Vagina (tissue), 2 donors: Measurements from ENCODE around the gene GABRE. TPM values are rescaled to one million over a fixed set of nuclear protein-coding genes. Genes with fewer than 3 reads are reported as not detected.
A peak's percentile ranks its signal among the peaks of the same experiment; 100 is the strongest.

Experiments
- microRNA counts, 2 donors: library from miRNA; unstranded; fragments of <30 nt; microRNA quantifications; one replicate each; lab custom pipeline; 2016 to 2017
- microRNA-seq: library from miRNA; unstranded; fragments of <30 nt; microRNA quantifications from one replicate; pipeline ENCODE4, GENCODE V29; 2017; ENCODE audit warnings: borderline number of aligned reads, borderline replicate concordance
- total RNA-seq: library from RNA; depleted of rRNA; stranded (reverse); fragments of >200 nt; gene quantifications from one replicate; pipeline ENCODE4 v1.2.3, GENCODE V29; 2016

Gene GABRE
- total RNA-seq, 1 donor from 2014 or later: 176 TPM

MicroRNAs encoded within 50 kb of the gene (microRNA counts, 767-probe panel; counts per million panel counts)
- microRNA hsa-miR-224-5p (lab: Ali Mortazavi, UCI) (238 to 261 counts per million in 2 donors), microRNA hsa-miR-452-5p (lab: Ali Mortazavi, UCI) (238 to 261 counts per million in 2 donors)

Small RNA genes within 50 kb of the gene (microRNA-seq; reads per million reads assigned to microRNA genes)
- gene MIR224 (2,832 reads per million, percentile 86 among the genes with 10 or more reads in this experiment), gene MIR452 (882 reads per million, percentile 76 among the genes with 10 or more reads in this experiment)

Other genes with a start within 250 kb of the GABRE start
- gene CNGA2, start 239.9 kb downstream of the GABRE start, total RNA-seq: not detected
- not detected for gene MAGEA4, start 61.8 kb downstream of the GABRE start, total RNA-seq
- not detected for gene MAGEA10, start 163.9 kb upstream of the GABRE start, total RNA-seq